Superior temporal gyrus (tissue), 1 donor: ENCODE results near the gene MYO1E.
"Not testable (repeated sequence)": the region's sequence is repeated elsewhere in the genome, so short reads cannot be mapped to it uniquely, and the experiment has no call there.

Experiments
- DNase-seq: peaks from one replicate; pipeline ENCODE4 v3.0.0-alpha.2; 2016; ENCODE audit errors: extremely low spot score

MYO1E gene

GRCh38 chr15:59372352-59373211 lies at the start of gene MYO1E:
Gene MYO1E, minus strand, starts transcription at chr15:59372871. Its CDS starts 371 bp downstream, at chr15:59372500.
- DNase-seq: peak; percentile 99

DNA sequence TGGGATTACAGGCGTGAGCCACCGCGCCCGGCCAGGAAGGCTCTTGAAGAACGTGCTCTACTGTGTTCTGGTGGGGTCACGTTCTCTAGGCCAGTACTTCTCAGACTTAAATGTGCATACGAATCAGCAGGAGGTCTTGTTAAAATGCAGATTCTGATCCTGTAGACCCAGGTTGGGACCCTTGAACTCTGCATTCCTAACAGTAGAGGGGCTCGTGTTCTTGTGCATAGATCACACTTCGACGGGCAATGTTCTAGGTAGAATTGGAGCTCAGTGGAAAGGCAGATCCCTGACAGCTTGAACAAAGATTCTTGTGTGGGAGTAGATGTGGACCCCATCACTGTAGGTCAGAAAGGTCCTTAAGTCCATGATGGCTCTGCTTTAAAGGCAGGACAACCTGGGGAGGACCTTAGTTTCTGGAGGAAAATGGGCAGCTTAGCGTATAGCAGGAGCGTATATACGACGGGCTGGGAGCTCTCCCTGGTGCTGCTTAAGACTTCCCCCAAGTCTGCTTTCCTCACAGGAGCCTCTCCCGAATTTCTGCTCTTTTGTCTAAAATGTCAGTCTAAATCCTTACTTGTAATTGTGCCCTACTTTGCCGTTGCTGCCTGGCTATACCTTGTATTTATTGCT lies 48.4 kb upstream of the MYO1E start:
- no peak for DNase-seq

GRCh38 chr15:59420108-59420507 lies 47.4 kb upstream of the MYO1E start:
- DNase-seq: no peak

GRCh38 chr15:59419170-59419569 lies 46.5 kb upstream of the MYO1E start:
- no peak for DNase-seq

GRCh38 chr15:59416816-59417215 lies 44.1 kb upstream of the MYO1E start:
- DNase-seq: no peak

DNA sequence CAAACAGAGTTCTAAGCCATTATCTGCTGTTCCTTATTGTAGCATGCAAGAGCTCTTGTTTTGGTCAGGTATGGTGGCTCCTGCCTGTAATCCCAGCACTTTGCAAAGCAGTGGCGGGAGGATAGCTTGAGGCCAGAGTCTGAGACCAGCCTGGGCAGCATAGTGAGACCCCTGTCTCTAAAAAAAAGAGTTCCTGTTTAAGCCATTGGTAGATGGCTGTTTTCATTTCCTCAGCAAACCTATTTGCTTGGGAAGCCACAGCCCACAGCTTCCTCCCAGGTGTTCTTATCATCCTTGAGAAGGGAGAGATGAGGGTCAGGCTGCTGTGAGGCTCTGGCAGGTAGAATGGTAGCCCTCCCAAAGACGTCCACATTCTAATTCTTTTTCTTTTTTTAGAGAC lies 40.9 kb upstream of the MYO1E start:
- no peak for DNase-seq

GRCh38 chr15:59410391-59410896 lies 37.8 kb upstream of the MYO1E start:
- no peak for DNase-seq

DNA sequence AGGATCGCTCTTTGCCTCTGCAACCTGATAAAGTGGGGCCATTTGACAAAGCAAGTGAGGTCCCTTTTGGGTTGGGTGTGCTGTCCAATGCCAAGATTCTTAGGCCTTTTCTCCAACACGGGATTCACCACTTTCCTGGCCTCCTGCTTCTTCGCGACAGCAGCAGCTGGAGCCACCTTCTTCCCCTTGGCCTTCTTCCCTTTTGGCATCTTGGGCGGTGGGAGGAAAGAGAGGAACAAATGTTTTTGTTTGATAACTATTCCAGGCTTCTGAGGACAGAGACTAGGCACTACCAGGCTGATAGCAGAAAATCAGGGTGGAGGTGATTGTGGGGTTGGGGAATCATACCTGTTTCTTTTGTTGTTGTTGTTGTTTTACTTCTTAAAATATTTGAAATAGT lies 35.3 kb upstream of the MYO1E start:
- DNase-seq: no peak

- DNase-seq: no peak
Measured at GRCh38 chr15:59406446-59406845, 33.8 kb upstream of the MYO1E start.

DNA sequence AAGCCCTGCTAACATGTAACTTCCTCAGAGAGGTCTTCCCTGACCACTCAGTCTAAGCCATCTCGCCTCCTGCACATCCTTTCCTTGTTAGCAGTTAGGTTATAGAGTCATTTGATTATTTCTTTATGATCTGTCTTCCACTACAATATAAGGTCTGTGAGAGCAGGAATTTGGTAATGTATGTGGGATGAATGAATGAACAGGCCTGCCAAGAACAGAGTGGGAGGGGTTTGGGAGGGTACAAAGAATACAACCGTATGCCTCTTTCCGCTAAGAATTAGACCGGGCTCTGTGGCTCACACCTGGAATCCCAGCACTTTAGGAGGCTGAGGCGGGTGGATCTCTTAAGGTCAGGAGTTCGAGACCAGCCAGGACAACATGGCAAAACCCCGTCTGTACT lies 32.4 kb upstream of the MYO1E start:
- DNase-seq: no peak

DNA sequence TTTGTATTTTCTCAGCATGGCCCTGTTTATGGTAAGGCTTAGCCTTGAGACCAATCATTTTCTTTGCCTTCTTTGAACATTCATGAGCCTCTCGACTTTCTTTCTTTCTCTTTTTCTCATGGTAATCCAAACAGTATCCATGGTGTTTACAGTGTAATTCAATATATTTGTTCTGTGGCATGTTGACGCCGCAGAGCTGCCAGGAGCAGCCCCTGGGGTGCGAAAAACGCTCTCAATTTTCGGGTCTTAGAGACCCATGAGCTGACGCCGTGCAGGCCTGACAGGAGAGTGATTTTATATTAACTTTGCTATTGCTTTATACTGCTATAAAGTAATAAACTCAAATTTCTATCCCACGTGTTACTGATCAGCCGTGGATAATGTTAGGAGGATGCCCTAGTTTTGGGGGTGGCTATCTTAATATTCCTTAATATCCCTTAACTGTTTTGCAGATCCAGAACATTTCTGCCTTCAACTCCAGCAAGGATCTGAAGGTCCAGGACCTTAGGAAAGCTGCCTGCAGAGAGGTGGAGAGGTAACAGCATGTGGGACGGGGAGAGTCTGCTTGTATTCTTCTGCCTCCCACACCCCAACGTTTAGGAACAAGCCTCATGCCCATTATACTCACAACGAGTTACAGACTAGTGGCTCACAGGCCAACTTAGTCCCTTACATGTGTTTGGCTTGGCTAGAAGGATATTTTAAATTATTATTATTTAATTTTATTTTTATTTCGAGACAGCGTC lies 29.3 kb upstream of the MYO1E start:
- DNase-seq: no peak

DNA sequence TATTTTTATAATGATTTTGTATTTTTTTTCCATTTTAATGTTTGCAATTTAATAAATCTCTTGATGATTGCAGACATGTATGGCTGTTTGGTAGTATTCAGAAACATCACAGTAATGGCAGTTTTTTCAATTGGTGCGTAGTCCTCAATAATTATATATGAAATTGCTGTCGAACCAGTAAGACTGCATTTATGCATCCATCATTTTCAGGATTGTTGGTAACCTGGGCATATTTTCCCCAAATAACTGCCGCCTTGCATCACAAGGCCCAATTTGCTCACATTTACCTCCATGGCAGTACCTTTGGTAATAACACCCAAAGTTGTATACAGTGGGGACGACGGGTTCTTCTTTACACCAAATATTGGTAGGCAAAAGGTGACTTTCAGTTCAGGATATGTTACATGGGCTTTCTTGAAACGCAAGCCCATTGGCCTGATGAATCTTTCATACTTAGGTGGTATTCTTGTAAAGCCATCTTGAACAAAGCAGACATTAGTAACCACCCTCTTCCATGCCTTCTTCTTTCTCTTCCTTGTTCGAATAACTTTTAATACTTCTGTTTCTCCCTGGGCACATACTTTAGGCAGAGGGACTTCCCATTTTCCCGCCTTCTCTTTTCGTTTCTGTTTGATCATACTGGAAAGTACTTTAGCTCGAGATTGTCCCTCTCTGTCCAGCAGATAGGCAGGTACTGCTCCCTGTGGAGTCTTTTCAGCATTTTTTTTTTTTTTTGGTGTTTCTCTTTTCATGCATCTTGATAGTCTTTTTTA lies 28.6 kb upstream of the MYO1E start:
- DNase-seq: not testable (repeated sequence)

DNA sequence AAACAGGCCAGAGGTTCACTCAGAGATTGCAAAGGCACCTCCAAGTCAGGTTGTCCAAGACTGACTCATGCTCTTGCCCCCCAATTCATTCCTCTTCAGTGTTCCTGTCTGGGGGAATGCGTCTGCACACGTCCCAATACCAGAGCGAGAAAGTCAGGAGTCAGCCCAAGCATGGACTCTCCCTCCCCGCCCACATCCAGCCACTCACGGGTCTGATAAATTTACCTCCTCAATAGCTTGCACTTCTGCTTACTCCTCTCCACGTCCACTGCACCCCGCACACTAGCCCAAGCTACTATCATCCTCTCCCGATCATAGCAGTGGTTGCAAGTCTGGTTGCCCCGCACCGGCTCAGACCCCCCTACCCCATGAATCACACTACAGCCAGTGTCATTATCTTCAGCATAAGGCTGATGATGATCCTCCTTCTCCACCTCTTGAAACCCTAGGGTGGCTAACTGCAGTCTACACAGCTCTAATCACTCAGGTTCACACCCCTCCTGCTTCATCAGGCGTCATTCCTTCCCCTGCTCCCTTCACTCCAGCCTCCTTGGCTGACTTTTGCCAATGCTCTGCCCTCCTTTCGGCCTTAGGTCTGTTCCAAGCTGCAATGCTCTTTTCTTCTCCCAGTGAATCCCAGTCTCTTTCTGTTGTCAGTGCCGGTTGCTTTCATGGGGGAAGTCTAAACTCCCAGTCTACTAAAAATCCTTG lies 27.6 kb upstream of the MYO1E start:
- no peak for DNase-seq

DNA sequence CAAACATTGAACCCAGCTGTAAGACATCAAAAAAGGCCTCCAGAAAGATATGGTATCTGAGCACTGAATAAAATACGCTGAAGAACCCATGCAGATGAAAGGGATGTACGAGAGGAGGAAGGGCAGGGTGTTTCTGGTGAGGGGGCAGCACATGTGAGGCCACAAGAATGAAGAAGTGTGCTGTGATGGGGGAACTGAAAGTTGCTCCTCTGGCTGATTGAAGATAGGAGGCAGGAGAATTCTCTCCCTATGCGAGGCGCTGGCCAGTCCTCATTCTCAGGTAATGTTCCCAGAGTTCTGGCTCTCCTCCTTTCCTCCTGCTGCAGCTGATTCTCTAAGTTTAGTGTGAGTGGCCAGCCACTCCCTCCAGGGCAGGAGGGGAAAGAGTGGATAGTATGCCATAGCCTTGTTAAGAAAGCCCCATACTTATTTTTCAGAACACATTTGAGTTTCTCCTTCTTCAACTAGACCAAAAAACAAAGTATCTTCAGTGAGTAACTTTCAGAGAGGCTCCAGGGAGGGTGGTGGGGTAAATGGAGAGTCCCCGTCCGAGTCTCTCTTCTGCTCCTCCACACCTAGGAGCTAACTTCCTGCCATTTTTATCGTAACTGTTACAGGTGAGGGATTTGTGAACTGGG lies 26.9 kb upstream of the MYO1E start:
- DNase-seq: no peak

DNA sequence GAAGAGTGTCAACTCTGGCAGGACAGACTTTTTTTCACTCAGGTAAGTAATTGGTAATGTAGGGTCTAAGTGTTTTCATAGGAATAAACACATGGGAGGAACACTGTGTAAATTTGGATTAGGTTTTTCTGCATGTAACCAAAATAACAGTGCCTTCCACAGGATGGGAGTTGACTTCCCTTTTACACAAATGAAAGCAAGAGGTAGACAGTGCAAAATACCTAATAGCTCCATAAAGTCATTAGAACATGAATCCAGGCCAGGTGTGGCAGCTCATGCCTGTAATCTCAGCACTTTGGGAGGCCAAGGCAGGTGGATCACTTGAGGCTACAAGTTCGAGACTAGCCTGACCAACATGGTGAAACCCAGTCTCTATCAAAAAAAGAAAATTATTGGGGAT lies 25.5 kb upstream of the MYO1E start:
- DNase-seq: no peak

- DNase-seq: no peak
Measured at GRCh38 chr15:59396679-59397078, 24.0 kb upstream of the MYO1E start.

- no peak for DNase-seq
Measured at GRCh38 chr15:59396211-59396610, 23.5 kb upstream of the MYO1E start.

GRCh38 chr15:59394166-59394661 lies 21.5 kb upstream of the MYO1E start:
- no peak for DNase-seq

DNA sequence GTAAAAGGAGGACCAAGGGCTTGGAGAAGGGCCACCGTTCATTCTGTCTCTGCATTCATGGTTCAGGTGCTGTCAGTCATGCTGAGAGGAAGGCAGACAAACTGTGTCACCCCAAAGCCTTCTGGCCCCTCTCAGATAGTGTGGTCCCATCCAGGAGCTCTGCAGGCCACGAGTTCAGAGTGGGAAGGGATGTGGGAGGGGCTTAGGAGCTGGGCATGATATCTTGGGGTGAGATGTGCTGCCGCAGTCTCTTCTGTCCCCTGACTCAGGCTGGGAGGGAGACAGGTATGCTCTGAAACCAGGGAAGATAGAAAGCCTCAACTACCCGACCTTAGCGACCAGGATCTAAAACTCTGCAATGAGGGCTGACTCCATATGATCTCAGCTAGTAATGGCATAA lies 19.6 kb upstream of the MYO1E start:
- DNase-seq: no peak

DNA sequence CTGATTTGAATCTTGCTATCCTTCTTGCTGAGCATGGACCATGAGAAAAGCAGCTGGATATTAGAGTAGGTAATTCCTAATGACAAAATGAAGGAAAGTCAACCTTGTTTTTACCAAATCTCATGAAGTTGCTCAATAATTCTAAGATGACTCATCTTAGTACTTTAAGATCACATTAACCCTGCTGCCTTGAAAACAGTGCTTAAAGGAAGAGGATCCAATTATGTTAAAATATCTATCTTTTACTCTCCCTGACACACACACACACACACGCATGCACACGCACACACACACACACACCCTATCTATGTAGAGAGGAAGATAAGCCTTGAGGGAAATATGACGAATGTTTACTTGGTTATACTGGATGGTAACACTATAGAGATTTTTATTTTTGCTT lies 16.0 kb upstream of the MYO1E start:
- no peak for DNase-seq
